HG02973 (cell line): ENCODE results near the gene MICU2.
A peak's percentile ranks its signal among the peaks of the same experiment; 100 is the strongest.
"Not testable (repeated sequence)": the region's sequence is repeated elsewhere in the genome, so short reads cannot be mapped to it uniquely, and the experiment has no call there.

Source experiments
- ATAC-seq: cut with Tn5 transposase; IDR thresholded peaks from one replicate; pipeline ENCODE4 v1.9.1; 2021; ENCODE audit warnings: moderate library complexity; ENCODE audit not compliant: unreplicated experiment

Gene MICU2

DNA sequence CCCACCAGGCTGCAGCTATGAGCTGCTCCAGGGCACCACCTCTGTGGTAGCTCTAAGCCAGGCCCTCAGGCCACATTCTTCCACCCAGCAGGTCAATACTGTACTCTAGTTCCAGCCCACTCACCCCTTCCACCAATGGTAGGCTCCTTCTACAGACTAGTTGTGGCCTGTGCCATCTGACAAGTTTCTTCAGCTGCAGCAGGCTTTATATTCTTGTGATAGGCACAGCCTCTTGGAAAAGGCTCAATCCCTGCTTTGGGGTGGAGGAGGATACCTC lies 8.5 kb downstream of the MICU2 start:
- ATAC-seq, result peak; percentile 39

DNA sequence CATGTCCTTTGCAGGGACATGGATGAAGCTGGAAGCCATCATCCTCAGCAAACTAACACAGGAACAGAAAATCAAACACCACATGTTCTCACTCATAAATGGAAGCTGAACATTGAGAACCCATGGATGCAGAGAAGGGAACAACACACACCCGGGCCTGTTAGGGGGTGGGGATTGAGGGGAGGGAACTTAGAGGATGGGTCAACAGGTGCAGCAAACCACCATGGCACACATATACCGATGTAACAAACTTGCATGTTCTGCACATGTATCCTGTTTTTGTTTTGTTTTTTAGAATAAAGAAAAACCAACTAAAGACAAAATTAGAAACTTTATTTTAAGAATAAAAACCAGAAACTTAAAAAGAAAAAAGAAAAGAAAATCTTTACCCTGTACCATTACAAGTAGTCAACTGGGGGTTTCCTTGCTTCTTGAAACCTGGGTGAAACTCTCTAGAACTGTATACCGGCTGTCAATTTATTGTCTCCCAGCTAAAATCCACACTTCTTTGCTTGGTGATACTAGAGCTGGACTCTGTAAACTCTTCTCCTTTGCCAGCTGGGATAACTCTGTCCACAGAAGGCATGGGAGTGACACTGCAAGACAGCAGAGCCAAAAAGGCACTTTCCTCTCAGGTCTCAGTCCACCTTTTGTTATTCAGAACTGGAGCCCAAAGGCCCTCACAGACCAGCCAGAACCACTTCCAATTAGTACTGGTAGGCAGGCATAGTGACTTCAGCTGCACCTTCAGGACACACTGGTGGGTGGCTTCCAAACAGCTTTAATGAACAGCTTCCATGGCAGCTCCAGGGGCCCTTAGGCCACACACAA lies 9.0 kb downstream of the MICU2 start:
- ATAC-seq, result peak; percentile 38

GRCh38 chr13:21590665-21591456 lies 13.1 kb downstream of the MICU2 start:
- not testable (repeated sequence) for ATAC-seq

DNA sequence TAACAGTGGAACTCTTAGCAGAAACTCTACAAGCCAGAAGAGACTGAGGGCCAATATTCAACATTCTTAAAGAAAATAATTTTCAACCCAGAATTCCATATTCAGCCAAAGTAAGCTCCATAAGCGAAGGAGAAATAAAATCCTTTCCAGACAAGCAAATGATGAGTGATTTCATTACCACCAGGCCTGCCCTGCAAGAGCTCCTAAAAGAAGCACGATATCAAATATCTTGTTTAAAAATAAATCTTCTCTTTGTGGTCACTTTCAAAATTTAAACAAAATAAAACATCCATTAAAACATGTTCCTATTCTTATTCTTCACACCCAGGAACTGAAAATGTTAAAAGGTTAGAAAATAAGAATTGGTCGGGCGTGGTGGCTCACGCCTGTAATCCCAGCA lies 13.7 kb downstream of the MICU2 start:
- ATAC-seq, result no peak

DNA sequence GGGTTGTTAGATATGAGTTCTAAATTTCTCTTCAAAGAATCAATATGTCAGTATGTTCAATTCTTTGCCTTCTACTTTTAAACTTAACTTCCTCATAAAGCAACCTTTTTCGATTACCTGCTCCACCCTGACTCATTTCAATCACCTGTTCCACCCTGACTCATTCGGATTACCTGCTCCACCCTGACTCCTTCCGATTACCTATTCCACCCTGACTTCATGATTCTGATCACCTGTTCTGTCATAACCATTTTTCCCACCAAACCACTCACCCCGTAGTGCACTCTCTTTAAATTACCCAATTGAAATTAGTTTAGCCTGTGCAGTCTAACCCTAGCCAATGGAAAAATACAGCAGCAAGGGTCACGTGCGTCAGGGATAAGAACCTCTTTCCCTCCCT lies 14.5 kb downstream of the MICU2 start:
- not testable (repeated sequence) for ATAC-seq

DNA sequence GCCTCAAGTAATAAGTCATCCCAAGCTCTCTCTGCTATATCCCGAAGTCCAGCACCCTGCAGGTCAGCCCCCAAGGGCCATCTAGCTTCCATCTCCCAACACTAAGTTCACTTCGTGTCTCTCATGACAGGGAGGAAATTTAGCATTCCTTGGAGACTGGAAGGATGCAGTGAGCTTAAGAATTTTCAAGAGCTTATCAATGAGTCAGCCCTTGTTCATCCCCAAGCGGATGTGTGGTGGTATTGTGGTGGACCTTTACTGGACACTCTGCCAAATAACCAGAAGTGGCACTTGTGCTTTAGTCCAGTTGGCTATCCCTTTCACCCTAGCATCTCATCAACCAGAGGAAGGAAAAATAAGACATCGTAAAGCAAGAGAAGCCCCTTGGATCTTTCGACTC lies 15.6 kb downstream of the MICU2 start:
- ATAC-seq, result not testable (repeated sequence)

DNA sequence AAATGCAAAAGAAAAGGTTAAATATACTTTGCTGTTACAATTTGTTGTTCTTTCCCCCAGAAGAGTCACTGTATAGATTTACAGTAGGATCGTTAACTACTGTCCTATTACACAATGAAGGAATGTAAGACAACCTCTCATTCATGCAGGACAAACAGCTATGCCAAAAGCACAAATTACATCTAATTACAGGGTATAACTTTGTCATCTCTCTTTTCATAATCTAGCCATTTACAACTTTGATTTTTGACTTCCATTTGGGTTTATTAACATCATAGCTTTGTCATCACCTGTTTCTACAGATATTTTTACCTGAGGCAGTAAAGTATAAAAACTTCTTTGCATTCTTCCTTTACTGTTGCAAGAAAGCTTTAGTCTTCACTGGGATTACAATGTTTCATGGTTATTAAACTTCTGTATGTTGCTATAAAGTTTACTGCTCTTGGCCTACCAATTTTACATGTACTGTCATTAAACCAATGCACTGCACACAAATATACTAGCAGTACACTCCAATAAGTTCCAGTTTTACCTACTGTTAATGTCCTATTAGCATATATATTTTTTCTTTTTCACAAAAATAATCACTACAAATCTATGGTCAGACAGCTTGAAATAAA lies 18.9 kb downstream of the MICU2 start:
- no peak for ATAC-seq

- ATAC-seq, result no peak
Observed at GRCh38 chr13:21583478-21583877, 20.5 kb downstream of the MICU2 start.

DNA sequence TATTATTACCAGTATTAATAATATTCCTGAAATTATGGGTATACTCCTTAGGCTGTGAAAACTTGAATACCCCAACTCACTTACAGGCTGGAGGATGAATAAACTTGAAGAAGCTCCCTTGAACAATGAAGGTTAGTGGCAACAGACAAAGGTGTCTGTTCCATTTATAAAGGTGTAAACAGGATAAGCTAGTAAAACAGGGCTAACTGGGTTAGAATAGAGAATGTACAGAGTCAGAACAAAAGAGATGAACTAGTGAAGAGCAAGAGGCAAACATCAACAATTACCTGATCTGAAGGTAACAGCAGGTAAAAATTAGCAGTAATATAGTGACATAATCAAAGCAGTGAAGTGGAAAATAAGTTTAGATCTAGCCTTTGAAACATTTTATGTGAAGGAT lies 23.2 kb downstream of the MICU2 start:
- ATAC-seq, result no peak

GRCh38 chr13:21579754-21580316 lies 24.1 kb downstream of the MICU2 start:
- no peak for ATAC-seq

DNA sequence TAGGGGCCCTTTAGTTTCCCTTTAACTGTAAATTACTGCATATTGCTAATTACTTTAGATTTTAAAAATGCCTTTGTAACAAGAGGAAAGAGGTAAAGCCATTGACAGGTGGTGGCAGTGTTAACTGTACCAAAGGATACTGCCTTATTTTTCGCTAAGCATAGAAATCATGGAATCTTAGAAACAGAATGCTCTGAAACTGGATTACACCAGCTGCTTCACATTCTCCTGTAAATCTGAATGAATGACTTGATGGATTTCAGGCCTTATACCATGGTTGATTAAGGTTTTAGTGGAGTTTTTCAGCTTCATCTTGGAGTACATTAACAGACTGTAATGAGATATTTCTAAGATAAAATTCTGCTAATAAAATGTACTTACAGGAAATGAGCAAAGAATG lies 25.2 kb downstream of the MICU2 start:
- ATAC-seq, result no peak

- no peak for ATAC-seq
Observed at GRCh38 chr13:21576426-21576825, 27.5 kb downstream of the MICU2 start.

- no peak for ATAC-seq
Observed at GRCh38 chr13:21573920-21574712, 29.9 kb downstream of the MICU2 start.

- ATAC-seq, result no peak
Observed at GRCh38 chr13:21569686-21570085, 34.3 kb downstream of the MICU2 start.

- no peak for ATAC-seq
Observed at GRCh38 chr13:21568854-21569253, 35.1 kb downstream of the MICU2 start.

DNA sequence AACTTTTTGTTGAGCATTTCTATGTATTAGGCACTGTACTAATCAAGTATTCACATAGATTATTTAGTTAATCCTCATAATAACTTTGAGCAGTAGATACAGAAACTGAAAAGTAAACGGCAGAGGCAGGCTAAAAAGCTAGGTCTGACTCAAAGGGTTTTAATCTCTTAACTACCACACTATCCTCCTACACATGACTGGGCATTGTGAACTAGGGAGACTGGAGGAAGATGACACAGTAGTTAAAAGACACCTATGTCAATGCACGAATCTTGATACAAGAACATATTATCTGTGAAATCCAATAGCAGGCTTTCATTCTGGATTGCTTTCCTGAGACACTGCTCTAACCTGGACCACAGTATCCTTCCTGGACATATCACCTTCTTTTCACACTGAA lies 36.3 kb downstream of the MICU2 start:
- ATAC-seq, result no peak

DNA sequence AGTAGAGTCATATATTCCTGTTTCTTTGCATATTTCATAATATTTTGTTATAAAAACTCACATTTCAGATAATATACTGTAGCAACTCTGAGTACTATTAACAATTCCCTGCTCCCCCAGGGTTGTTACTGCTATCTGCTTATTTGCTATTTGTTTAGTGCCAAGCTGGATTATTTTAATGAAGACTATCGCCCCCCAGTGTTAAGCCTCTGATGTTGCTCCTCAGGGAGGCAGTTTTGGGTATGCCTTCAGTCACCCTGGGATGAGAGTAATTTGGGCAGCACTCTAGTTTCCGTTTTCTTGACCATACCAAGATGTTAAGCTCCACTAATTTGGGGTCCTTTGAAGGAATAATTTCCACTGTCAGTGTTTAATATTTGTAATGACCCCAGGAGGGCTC lies 46.0 kb downstream of the MICU2 start:
- ATAC-seq, result no peak

DNA sequence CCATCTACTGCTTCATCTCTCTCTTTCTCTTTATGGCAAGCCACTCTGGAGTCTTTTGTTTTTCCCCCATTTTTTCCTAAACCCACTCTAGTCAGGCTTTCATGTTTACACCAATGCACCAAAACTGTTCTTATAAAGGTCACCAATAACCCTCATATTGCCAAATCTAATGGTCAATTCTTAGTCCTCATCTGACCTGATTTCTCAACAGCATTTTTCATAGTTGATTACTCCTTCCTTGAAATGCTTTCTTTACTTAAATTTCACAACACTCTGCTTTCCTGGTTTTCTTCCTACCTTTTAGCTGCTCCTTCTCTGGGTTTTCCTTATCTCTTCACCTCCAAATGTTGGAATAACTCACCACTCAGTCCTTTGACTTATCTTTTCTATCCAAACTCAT lies 47.9 kb downstream of the MICU2 start:
- ATAC-seq, result no peak

- not testable (repeated sequence) for ATAC-seq
Observed at GRCh38 chr13:21553261-21553660, 50.7 kb downstream of the MICU2 start.

- no peak for ATAC-seq
Observed at GRCh38 chr13:21550918-21551317, 53.1 kb downstream of the MICU2 start.

DNA sequence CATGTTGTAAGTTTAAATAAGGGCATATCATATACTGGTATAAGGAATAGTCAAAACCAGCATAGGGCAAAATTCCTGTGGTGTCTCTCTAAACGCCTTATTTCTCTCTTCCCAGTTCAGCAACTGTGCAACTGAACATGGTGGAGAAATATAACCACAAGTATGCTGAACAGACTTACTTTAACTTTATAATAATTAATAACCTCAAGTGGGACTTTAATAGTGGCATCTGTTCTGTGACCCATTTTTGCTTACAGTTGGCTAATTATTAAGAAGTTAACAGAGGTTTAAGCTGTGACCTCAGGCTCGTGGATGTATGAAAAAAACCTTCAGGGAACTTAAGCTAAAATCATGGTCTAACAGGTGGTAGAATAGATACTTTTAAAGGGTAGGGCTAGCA lies 54.3 kb downstream of the MICU2 start:
- no peak for ATAC-seq
